Skeletal muscle cell (primary cell): Measurements from ENCODE around the gene NR2C2AP.
"Not testable (repeated sequence)": the region's sequence is repeated elsewhere in the genome, so short reads cannot be mapped to it uniquely, and the experiment has no call there.

ENCODE experiments used
- DNase-seq: peaks from one replicate; pipeline ENCODE4 v3.0.0-alpha.2; 2010; ENCODE audit warnings: low read depth
- H3K4me3 ChIP-seq: 2 replicates; pipeline ENCODE4 v1.5.1; 2011; ENCODE audit warnings: low read depth, mild to moderate bottlenecking, control low read depth, low read length, moderate library complexity

NR2C2AP gene

GRCh38 chr19:19191768-19192077 lies 11.5 kb downstream of the NR2C2AP start:
- no peak for DNase-seq
- H3K4me3 ChIP-seq = peak overlapping the region; percentile 86

- no peak for DNase-seq
- no peak overlapping the region for H3K4me3 ChIP-seq
Measured at GRCh38 chr19:19186742-19187141, 16.5 kb downstream of the NR2C2AP start.

GRCh38 chr19:19185853-19186740 lies 17.1 kb downstream of the NR2C2AP start:
- DNase-seq = no peak
- H3K4me3 ChIP-seq = no peak overlapping the region

- DNase-seq = no peak
- H3K4me3 ChIP-seq = no peak overlapping the region
Measured at GRCh38 chr19:19181488-19181998, 21.7 kb downstream of the NR2C2AP start.

- no peak overlapping the region for H3K4me3 ChIP-seq
- no peak for DNase-seq
Measured at GRCh38 chr19:19179548-19180441, 23.4 kb downstream of the NR2C2AP start.

GRCh38 chr19:19176950-19177349 lies 26.3 kb downstream of the NR2C2AP start:
- no peak for DNase-seq
- no peak overlapping the region for H3K4me3 ChIP-seq

- DNase-seq, H3K4me3 ChIP-seq: not testable (repeated sequence)
Measured at GRCh38 chr19:19173243-19173642, 30.0 kb downstream of the NR2C2AP start.

GRCh38 chr19:19171821-19172532 lies 31.2 kb downstream of the NR2C2AP start:
- no peak overlapping the region for H3K4me3 ChIP-seq
- peak; percentile 47 for DNase-seq

- no peak overlapping the region for H3K4me3 ChIP-seq
- no peak for DNase-seq
Measured at GRCh38 chr19:19170873-19171672, 32.1 kb downstream of the NR2C2AP start.

- DNase-seq = no peak
- H3K4me3 ChIP-seq = peak within 1 kb of the TSS; percentile 26
Measured at GRCh38 chr19:19170053-19170872, 33.0 kb downstream of the NR2C2AP start, which contains the start of gene MEF2B. Gene MEF2B (minus strand): TSS chr19:19170263. CDS start chr19:19150735, 19,528 bp downstream.

GRCh38 chr19:19169236-19170052 lies 33.8 kb downstream of the NR2C2AP start:
- DNase-seq = no peak
- H3K4me3 ChIP-seq = no peak overlapping the region

GRCh38 chr19:19167612-19168011 lies 35.6 kb downstream of the NR2C2AP start:
- no peak overlapping the region for H3K4me3 ChIP-seq
- DNase-seq = no peak

GRCh38 chr19:19165396-19165795 lies 37.8 kb downstream of the NR2C2AP start:
- no peak for DNase-seq
- H3K4me3 ChIP-seq = no peak overlapping the region

GRCh38 chr19:19162495-19162894 lies 40.7 kb downstream of the NR2C2AP start:
- no peak overlapping the region for H3K4me3 ChIP-seq
- no peak for DNase-seq

GRCh38 chr19:19160461-19161035 lies 42.7 kb downstream of the NR2C2AP start:
- no peak overlapping the region for H3K4me3 ChIP-seq
- no peak for DNase-seq

GRCh38 chr19:19159534-19159933 lies 43.7 kb downstream of the NR2C2AP start:
- H3K4me3 ChIP-seq = no peak overlapping the region
- no peak for DNase-seq

GRCh38 chr19:19157808-19158207 lies 45.4 kb downstream of the NR2C2AP start:
- no peak for DNase-seq
- H3K4me3 ChIP-seq = no peak overlapping the region
